ENCODE data around the gene FBLN1. TPM values are rescaled to one million over a fixed set of nuclear protein-coding genes. Genes with fewer than 3 reads are reported as not detected.
"Not testable (repeated sequence)": the region's sequence is repeated elsewhere in the genome, so short reads cannot be mapped to it uniquely, and the experiment has no call there.

Gene FBLN1
- total RNA-seq, 1 donor from 2014 or later: 0.40 TPM

GRCh38 chr22:45582236-45582954 lies 79.7 kb downstream of the FBLN1 start:
- no peak for DNase-seq (ENCODE audit: low read depth in 2 of 2)

- no peak for DNase-seq (ENCODE audit: low read depth in 2 of 2)
Observed at GRCh38 chr22:45582955-45583320, 80.3 kb downstream of the FBLN1 start.

GRCh38 chr22:45583504-45583903 lies 80.8 kb downstream of the FBLN1 start:
- no peak for DNase-seq (ENCODE audit: low read depth in 2 of 2)

GRCh38 chr22:45584121-45584570 lies 81.5 kb downstream of the FBLN1 start:
- DNase-seq (ENCODE audit: low read depth in 2 of 2): no peak

- no peak for DNase-seq (ENCODE audit: low read depth in 2 of 2)
Observed at GRCh38 chr22:45584621-45585436, 82.1 kb downstream of the FBLN1 start.

GRCh38 chr22:45585437-45585755 lies 82.7 kb downstream of the FBLN1 start:
- DNase-seq (ENCODE audit: low read depth in 2 of 2): no peak

- no peak for DNase-seq (ENCODE audit: low read depth in 2 of 2)
Observed at GRCh38 chr22:45585946-45586540, 83.4 kb downstream of the FBLN1 start.

GRCh38 chr22:45586651-45587405 lies 84.1 kb downstream of the FBLN1 start:
- DNase-seq (ENCODE audit: low read depth in 2 of 2): no peak

- no peak for DNase-seq (ENCODE audit: low read depth in 2 of 2)
Observed at GRCh38 chr22:45587638-45588505, 85.2 kb downstream of the FBLN1 start.

GRCh38 chr22:45589556-45589955 lies 86.9 kb downstream of the FBLN1 start:
- DNase-seq (ENCODE audit: low read depth in 2 of 2): no peak

- no peak for DNase-seq (ENCODE audit: low read depth in 2 of 2)
Observed at GRCh38 chr22:45590262-45590661, 87.6 kb downstream of the FBLN1 start.

- not testable (repeated sequence) for DNase-seq (ENCODE audit: low read depth in 2 of 2)
Observed at GRCh38 chr22:45591633-45592213, 89.0 kb downstream of the FBLN1 start.

GRCh38 chr22:45594123-45594941 lies 91.6 kb downstream of the FBLN1 start:
- DNase-seq (ENCODE audit: low read depth in 2 of 2): no peak

- DNase-seq (ENCODE audit: low read depth in 2 of 2): no peak
Observed at GRCh38 chr22:45597460-45598192, 94.9 kb downstream of the FBLN1 start.

- DNase-seq (ENCODE audit: low read depth in 2 of 2): no peak
Observed at GRCh38 chr22:45598596-45599217, 96.0 kb downstream of the FBLN1 start.

GRCh38 chr22:45599836-45600577 lies 97.3 kb downstream of the FBLN1 start:
- no peak for DNase-seq (ENCODE audit: low read depth in 2 of 2)

GRCh38 chr22:45600790-45601730 lies 98.4 kb downstream of the FBLN1 start:
- no peak for DNase-seq (ENCODE audit: low read depth in 2 of 2)
